ENCODE results near the gene RNF113B.

Gene RNF113B

DNA sequence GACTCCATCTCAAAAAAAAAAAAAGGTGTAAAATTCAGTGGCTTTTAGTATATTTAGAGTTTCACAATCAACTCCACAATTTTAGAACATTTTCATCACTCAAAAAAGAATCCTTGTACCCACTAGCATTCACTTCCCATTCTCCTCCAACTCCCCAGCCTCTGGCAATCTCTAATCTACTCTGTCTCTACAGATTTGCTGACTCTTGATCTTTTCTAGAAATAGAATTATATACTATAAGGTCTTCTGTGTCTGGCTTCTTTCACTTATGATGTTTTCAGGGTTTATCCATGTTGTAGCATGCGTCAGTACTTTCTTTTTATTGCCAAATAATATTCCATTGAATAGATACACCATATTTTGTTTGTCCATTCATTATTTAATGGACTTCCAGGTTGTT, 42.2 kb downstream of the RNF113B start:
- no peak for DNase-seq

DNA sequence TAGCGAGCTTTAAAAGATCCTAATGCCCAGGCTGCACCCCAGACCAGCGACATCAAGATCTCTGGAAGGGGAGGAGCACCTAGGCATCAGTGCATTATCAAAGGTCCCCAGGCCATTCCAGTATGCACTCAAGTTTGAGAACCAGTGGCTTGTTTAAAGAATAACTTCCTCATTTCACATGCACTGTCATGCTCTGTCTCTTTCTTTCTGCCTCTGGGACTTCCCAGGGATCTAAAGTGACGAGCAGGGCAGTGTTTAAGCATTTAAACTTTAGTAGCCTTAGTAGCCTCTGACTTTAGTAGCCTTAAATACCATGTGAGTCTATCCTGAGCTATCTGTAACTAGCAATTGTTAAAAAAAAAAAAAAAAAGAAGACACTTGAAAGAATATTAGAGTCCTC, 43.1 kb downstream of the RNF113B start:
- DNase-seq: no peak

DNA sequence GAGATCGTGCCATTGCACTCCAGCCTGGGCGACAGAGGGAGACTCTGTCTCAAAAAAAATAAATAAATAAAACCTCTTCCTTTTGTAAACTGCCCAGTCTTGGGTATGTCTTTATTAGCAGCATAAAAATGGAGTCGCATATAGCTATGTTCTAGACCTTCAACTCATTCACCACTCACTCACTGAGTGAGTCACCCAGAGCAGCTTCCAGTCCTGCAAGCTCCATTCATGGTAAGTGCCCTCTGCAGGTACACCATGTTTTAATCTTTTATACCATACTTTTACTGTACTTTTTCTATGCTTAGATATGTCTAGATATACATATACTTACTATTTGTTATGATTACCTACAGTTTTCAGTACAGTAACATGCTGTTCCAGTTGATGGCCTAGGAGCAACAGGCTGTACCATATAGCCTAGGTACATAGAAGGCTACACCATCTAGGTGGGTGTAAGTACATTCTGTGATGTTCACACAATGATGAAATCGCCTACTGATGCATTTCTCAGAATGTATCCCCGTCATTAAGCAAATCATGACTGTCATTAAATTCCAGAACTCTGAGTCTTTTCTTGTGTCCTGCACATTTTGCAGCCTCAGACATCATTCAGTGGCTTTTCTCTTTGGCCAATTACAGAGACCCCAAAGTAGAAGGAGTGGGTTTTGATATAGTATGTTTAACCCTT, 47.9 kb downstream of the RNF113B start:
- DNase-seq: no peak
